Loucy (cell line): ENCODE results near the gene MYO18B.

Source experiments
- H2AFZ ChIP-seq: fragments of 200-600 bp; sonication (generic); 2 replicates; pipeline ENCODE4 v1.6.0; 2016; ENCODE audit warnings: antibody characterized with exemption, mild to moderate bottlenecking, low read length, moderate library complexity
- H3F3A ChIP-seq: fragments of 200-600 bp; 2 replicates; pipeline ENCODE4 v1.6.0; 2016; ENCODE audit warnings: antibody characterized with exemption, low read depth, mild to moderate bottlenecking
- H3K27me3 ChIP-seq: fragments of 200-600 bp; sonication (generic); 2 replicates; pipeline ENCODE4 v1.6.1; 2014; ENCODE audit warnings: low read length, mild to moderate bottlenecking; ENCODE audit not compliant: insufficient read depth, poor library complexity, severe bottlenecking
- H3K36me3 ChIP-seq: fragments of 200-600 bp; sonication (generic); 2 replicates; pipeline ENCODE4 v1.6.1; 2016; ENCODE audit warnings: low read length; ENCODE audit not compliant: insufficient read depth
- H3K4me1 ChIP-seq: fragments of 200-600 bp; sonication (generic); 2 replicates; pipeline ENCODE4 v1.5.1; 2014; ENCODE audit warnings: low read length, mild to moderate bottlenecking; ENCODE audit not compliant: insufficient read depth, poor library complexity, severe bottlenecking
- H3K4me2 ChIP-seq: fragments of 200-600 bp; sonication (generic); 2 replicates; pipeline ENCODE4 v1.6.0; 2014; ENCODE audit warnings: antibody characterized with exemption, low read length, low read depth, mild to moderate bottlenecking; ENCODE audit not compliant: poor library complexity, severe bottlenecking
- H3K4me3 ChIP-seq: fragments of 200-600 bp; sonication (generic); 2 replicates; pipeline ENCODE4 v1.5.1; 2014; ENCODE audit warnings: low read length, mild to moderate bottlenecking, mixed read lengths; ENCODE audit not compliant: poor library complexity, severe bottlenecking
- H3K79me2 ChIP-seq: fragments of 200-600 bp; sonication (generic); 2 replicates; pipeline ENCODE4 v1.6.1; 2014; ENCODE audit warnings: low read length; ENCODE audit not compliant: insufficient read depth
- H3K9ac ChIP-seq: fragments of 200-600 bp; sonication (generic); 2 replicates; pipeline ENCODE4 v1.6.0; 2014; ENCODE audit warnings: mild to moderate bottlenecking, low read depth, low read length, moderate library complexity; ENCODE audit not compliant: poor library complexity, severe bottlenecking
- H3K9me2 ChIP-seq: fragments of 200-600 bp; sonication (generic); replicated peaks from 2 replicates; pipeline ENCODE4 v1.6.1; 2016; ENCODE audit warnings: low read depth, low read length, mixed read lengths
- H3K9me3 ChIP-seq: fragments of 200-600 bp; sonication (generic); 2 replicates; pipeline ENCODE4 v1.6.1; 2014; ENCODE audit warnings: mild to moderate bottlenecking, antibody characterized with exemption, low read length, low read depth; ENCODE audit not compliant: insufficient read depth
- H4K20me1 ChIP-seq: fragments of 200-600 bp; sonication (generic); 2 replicates; pipeline ENCODE4 v1.6.0; 2014; ENCODE audit warnings: antibody characterized with exemption, low read length, mild to moderate bottlenecking; ENCODE audit not compliant: insufficient read depth, poor library complexity, severe bottlenecking
- EZH2phosphoT487 ChIP-seq: fragments of 200-600 bp; IDR thresholded peaks from 2 replicates; pipeline ENCODE4 v1.6.1; 2018; ENCODE audit warnings: antibody characterized with exemption, mild to moderate bottlenecking, moderate library complexity, borderline replicate concordance
- TF ChIP-seq, protein P1 (sequence below): fragments of 200-600 bp; sonication (generic); conservative IDR thresholded peaks from 2 replicates; pipeline ENCODE4 v1.5.1; 2014; ENCODE audit warnings: mild to moderate bottlenecking, antibody characterized with exemption, low read length

The MYO18B gene

GRCh38 chr22:25702040-25702439 is 39.9 kb upstream of the MYO18B start:
- Histone ChIP-seq H2AFZ (no peak overlapping the region), H3K4me1 (peaks cover 16% of the 10 kb centered on the region), H3K79me2 (no peaks in the 10 kb centered on the region; the same call in 1 of the 2 replicates), H3F3A (no peaks in the 10 kb centered on the region), H4K20me1 (peaks cover 9% of the 10 kb centered on the region), H3K4me2 (no peak overlapping the region), H3K36me3 (peaks cover 80% of the 10 kb centered on the region; the same call in 1 of the 2 replicates), H3K4me3 (no peak overlapping the region), H3K27me3 (no peaks in the 10 kb centered on the region), H3K9me3 (no peaks in the 10 kb centered on the region), H3K9me2 (no peaks in the 10 kb centered on the region), H3K9ac (peak overlapping the region; percentile 50)
- TF ChIP-seq, protein P1, sequence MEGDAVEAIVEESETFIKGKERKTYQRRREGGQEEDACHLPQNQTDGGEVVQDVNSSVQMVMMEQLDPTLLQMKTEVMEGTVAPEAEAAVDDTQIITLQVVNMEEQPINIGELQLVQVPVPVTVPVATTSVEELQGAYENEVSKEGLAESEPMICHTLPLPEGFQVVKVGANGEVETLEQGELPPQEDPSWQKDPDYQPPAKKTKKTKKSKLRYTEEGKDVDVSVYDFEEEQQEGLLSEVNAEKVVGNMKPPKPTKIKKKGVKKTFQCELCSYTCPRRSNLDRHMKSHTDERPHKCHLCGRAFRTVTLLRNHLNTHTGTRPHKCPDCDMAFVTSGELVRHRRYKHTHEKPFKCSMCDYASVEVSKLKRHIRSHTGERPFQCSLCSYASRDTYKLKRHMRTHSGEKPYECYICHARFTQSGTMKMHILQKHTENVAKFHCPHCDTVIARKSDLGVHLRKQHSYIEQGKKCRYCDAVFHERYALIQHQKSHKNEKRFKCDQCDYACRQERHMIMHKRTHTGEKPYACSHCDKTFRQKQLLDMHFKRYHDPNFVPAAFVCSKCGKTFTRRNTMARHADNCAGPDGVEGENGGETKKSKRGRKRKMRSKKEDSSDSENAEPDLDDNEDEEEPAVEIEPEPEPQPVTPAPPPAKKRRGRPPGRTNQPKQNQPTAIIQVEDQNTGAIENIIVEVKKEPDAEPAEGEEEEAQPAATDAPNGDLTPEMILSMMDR = peak; percentile 66
- no peak for TF ChIP-seq EZH2phosphoT487

DNA sequence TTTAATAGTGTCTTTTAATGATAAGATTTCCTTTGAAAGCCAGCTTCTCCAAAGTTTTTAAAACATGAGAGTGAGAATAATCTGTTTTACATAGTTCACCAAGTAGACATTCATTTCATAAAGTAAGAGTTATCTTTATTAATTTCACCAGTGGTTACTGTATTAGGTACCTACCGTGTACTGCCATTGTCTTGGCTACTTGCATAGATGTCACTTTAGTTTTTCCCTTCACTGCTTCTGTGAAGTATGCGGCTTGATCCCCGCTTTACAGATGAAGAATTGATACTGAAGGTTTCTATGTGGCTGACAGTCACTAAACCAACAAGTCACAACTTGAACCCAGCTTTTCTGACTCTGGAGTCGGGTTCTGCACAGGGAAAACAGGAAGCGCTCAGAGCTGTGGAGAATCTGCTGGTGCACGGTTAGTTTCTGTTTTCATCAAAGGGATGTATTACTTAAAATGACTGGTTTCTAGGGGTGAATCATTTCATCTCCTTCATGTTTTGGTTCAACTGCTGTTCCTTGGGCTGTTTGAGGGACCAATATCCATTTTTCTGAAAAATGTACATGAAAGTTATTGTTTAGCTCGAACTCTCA is 39.3 kb upstream of the MYO18B start:
- peaks cover 80% of the 10 kb centered on the region for H3K36me3 ChIP-seq
- H3K79me2 ChIP-seq = no peaks in the 10 kb centered on the region; the same call in 1 of the 2 replicates
- no peaks in the 10 kb centered on the region for H3K9me3 ChIP-seq
- H3K4me1 ChIP-seq = peaks cover 16% of the 10 kb centered on the region
- TF ChIP-seq EZH2phosphoT487 = no peak
- TF ChIP-seq, protein P1 = no peak
- H3F3A ChIP-seq = no peaks in the 10 kb centered on the region
- no peaks in the 10 kb centered on the region for H3K27me3 ChIP-seq
- H3K4me2 ChIP-seq = no peak overlapping the region
- H2AFZ ChIP-seq = no peak overlapping the region
- H3K9me2 ChIP-seq = no peaks in the 10 kb centered on the region
- peak overlapping the region; percentile 50 for H3K9ac ChIP-seq
- H4K20me1 ChIP-seq = peaks cover 9% of the 10 kb centered on the region
- no peak overlapping the region for H3K4me3 ChIP-seq

- no peak overlapping the region for H3K9ac ChIP-seq
- H3K27me3 ChIP-seq = no peaks in the 10 kb centered on the region
- H3K4me3 ChIP-seq = no peak overlapping the region
- H3K9me3 ChIP-seq = no peaks in the 10 kb centered on the region
- no peak overlapping the region for H3K4me2 ChIP-seq
- H3F3A ChIP-seq = no peaks in the 10 kb centered on the region
- H3K36me3 ChIP-seq = peaks cover 70% of the 10 kb centered on the region
- no peak overlapping the region for H2AFZ ChIP-seq
- H3K79me2 ChIP-seq = no peaks in the 10 kb centered on the region; the same call in 1 of the 2 replicates
- no peaks in the 10 kb centered on the region for H3K9me2 ChIP-seq
- H4K20me1 ChIP-seq = peaks cover 9% of the 10 kb centered on the region
- peaks cover 22% of the 10 kb centered on the region for H3K4me1 ChIP-seq
- TF ChIP-seq, protein P1 = no peak
- TF ChIP-seq EZH2phosphoT487 = no peak
These were observed 37.3 kb upstream of the MYO18B start for GRCh38 chr22:25704701-25705100.
